ENCODE data around the gene MYD88.

Gene MYD88

DNA sequence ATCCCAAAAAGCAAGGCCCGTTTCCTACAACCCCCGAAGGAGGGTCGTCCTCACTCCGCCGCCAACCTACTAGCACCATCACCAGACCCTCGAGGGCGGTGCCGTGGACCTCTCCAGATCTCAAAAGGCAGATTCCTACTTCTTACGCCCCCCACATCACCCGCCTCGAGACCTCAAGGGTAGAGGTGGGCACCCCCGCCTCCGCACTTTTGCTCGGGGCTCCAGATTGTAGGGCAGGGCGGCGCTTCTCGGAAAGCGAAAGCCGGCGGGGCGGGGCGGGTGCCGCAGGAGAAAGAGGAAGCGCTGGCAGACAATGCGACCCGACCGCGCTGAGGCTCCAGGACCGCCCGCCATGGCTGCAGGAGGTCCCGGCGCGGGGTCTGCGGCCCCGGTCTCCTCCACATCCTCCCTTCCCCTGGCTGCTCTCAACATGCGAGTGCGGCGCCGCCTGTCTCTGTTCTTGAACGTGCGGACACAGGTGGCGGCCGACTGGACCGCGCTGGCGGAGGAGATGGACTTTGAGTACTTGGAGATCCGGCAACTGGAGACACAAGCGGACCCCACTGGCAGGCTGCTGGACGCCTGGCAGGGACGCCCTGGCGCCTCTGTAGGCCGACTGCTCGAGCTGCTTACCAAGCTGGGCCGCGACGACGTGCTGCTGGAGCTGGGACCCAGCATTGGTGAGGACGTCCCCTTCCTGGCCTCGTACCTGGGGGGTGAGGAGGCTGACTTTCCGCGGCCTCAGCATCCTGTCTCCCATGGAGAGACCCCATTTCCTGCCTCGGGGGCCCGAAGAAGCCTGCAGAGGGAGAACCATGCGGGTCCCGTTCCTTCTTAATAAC, at the start of gene MYD88:
Gene MYD88, plus strand, starts transcription at position 313 of the 842 bp plus-strand sequence. Its CDS starts 40 bp downstream, at position 353.
- DNase-seq = peak; percentile 82 to 89

GRCh38 chr3:38089163-38089562, 49.3 kb upstream of the MYD88 start:
- DNase-seq = no peak

GRCh38 chr3:38090453-38090852, 48.0 kb upstream of the MYD88 start:
- DNase-seq = no peak

DNA sequence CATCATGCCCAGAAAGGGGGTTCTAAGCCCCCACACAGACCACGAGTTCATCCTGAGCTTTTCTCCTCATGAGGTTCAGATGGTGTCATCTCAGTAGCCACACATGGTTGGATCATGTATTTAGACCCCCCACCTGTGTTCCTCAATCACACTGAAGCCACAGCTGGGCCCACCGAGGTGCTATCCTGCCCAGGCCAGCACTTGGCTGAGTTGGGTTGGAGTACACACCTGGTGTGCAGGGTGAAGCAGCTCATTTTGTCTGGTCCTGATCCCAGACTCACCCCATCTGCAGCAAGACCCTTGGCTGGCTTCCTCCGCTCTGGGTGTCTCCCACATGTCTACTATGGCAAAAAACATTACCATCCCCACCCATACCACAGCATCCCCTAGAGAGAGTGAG, 43.5 kb upstream of the MYD88 start:
- DNase-seq = no peak

DNA sequence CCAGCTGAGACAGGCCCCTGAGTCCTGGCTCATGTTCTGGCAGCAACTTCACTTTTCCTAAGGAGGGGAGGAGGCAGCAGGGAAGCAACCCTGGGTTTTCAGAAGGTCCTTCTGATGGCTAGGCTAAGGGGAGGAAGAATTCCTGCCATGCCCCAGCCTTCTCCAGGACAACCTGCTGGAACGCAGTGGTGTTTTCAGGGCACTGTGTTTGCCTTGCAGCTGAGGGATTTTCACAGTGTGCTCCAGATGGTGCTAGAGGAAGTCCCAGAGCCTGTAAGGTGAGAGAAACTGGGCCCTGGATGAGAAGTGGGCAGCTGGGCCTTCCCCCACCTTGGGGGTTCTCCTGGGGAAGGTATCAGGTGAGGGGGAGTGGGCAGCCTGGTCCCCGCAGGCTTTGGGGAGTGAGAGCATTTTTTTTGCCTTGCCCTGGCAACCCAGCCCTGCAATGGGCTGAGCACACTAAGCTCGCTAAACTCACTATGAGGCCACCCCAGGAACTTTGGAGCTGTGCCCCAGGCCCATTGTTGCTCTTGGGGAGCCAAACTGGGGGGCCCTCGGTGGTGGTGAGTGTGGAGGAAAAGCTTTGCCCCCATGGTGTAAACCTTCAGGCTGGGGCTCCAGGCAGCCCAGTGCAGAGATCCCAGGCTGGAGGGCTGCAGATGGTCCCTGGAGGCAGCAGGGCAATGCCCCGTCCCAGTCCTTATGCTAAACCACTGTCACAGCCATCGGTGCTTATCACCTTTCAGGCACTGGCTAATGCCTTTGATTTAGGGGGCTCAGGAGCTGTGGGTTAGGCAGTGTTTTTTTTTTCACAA, 42.6 kb upstream of the MYD88 start:
- no peak for DNase-seq

DNA sequence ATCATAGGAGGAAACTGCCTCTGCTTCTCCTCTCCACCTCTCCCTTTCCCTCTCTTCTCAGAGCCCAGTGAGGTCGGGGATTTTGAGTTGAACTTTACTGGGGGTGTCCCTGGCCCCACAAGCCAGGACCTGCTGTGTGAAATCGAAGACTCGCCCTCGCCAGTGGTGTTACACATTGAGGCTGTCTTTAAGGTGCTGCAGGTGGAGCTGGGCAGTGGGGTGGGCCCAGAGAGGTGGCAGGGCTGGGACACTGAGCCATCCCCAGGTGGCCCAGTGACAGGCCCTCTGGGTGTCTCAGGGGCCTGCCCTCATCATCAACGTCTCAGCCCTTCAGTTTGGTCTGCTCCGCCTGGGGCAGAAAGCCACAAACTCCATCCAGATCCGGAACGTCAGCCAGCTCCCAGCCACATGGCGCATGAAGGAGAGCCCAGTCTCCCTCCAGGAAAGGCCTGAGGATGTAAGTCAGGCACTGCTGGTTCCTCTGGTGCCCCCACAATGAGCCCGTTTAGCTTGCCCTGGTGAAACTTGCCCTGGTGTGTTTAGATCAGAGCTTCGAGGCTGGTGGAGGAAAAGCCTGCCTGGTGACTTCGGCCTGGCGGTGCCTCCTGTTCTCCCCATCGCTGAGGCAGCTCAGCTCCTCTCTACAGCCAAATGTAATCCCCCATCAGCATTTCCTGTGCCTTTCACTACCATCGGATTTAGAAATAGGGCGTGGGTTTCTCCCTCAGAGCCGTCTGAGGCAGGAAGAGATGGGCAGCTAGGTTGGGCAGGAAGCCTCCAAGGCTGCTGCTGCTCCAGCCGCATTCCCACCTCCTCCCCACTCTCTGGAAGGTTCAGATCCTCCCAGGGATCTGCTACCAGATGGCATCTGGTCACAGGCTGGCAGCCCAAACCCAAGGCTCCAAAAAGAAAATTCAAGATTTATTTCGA, 40.8 kb upstream of the MYD88 start:
- no peak for DNase-seq

DNA sequence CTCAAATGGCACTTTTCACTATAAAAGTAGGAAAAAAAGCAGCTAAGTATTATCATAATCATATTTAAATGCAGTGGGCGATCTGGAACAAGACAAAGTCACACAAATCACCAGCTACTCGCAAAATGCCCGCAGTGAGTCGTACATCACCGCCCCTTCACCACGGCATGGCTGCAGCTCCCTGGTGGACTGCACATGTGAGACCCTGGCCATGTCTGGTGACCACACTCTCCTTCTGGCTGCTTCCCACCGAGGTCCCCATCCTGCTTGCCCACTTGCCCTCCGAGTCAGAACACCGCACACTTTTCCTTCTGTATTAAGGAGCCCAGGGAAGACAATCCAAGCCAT, 40.1 kb upstream of the MYD88 start:
- no peak for DNase-seq

DNA sequence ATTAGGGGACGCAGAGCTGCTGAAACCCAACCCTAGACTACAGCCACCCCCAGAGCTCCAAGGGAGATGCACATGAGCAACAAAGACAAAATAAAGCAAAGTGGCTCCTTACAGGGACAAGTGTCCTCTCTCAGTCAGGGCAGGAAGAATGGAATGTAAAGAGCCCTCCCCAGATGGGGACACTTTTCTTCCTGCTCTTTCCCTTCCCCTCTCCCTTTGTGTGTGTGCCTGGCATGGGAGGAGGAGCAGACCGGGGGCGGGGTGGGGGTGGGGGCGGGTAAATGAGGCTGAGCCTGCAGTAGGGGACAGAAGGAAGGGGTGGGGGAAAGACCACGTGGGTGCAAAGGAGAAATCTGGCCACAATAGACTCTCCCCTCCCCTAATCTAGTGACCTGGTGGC, 38.9 kb upstream of the MYD88 start:
- no peak for DNase-seq

DNA sequence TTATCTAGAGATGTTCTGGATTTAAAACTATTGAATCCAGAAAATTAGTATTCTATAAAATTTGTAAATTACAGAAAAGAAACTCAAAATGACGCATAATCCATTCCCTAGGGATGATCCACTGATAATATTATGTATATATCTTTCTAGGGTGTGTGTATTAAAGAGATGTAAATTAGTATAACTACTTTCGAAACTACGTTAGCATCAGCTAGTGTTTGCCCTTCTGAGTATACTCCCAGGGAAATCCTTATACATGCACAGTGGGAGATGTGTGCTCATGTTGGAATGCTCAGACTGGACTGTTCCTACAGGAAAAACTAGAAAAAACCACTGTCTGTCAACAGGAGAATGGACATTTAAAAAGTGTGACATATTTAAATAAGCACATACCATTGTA, 38.0 kb upstream of the MYD88 start:
- DNase-seq = no peak

DNA sequence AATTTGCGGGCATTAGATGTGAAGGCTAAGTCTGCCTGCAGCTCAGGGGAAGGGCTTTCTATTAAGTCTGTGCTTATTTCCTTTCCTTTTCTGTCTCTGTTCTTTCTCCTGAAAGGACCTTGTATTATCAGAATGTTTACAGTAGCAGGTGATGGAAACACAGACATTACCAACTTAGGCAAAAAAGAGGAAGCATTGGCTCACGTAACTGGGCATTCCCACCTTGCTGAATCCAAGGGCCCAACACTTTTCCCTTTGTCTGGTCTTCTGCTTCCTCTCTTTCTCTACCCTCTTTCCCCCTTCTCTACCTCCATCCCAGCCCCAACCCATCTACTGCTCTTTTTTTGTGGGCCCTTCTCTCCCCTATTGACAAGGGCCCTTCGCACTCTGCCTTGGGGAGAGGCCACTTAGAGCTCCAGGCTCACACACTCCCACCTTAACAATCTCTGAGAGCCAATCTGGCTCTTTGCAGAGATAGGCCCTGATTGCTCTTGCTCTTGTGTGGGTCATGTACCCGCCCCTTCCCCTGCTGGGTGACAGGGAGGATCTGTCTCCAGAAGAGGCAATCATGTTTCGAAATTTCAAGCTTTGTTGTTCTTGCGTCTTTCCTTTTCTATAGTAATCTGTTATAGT, 36.5 kb upstream of the MYD88 start:
- peak; percentile 73 to 85 for DNase-seq

- DNase-seq = peak; percentile 79 to 85
These were observed 36.0 kb upstream of the MYD88 start for GRCh38 chr3:38102444-38102814.

- DNase-seq = no peak
These were observed 32.9 kb upstream of the MYD88 start for GRCh38 chr3:38105525-38105924.

GRCh38 chr3:38107911-38108648, 30.4 kb upstream of the MYD88 start:
- DNase-seq = no peak

GRCh38 chr3:38108649-38109579, 29.5 kb upstream of the MYD88 start:
- peak; percentile 94 to 97 for DNase-seq

DNA sequence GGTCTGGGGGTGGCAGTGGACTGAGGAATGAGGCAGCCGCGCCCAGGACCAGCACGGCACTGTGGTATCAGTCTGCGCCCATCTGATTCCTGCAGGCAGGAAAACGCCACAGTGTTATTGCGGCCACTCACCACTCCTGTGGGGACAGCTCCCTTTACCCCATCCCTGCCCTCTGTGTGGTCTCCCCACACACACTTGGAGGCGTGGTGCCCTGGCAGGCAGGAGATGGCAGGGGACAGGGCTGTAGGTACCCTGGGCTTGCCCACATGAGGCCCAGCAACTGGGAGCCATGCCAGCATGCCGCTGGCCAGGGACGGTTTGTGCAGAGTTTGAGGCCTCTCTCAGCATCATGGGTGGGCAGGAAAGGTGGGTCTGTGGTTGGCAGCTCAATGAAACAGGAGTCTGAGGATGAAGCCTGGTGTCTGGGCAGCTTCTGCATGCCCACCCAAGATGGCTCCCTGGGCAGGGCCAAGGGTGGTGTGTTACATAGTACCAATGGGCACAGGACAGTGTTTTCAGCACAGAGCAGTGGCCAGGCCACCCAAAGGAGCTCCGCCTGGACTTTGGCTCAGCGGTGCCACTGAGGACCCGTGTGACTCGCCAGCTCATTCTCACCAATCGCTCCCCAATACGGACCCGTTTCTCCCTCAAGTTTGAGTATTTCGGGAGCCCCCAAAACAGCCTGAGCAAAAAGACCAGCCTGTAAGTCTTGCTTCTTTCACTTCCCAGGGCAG, 28.7 kb upstream of the MYD88 start:
- DNase-seq = no peak

DNA sequence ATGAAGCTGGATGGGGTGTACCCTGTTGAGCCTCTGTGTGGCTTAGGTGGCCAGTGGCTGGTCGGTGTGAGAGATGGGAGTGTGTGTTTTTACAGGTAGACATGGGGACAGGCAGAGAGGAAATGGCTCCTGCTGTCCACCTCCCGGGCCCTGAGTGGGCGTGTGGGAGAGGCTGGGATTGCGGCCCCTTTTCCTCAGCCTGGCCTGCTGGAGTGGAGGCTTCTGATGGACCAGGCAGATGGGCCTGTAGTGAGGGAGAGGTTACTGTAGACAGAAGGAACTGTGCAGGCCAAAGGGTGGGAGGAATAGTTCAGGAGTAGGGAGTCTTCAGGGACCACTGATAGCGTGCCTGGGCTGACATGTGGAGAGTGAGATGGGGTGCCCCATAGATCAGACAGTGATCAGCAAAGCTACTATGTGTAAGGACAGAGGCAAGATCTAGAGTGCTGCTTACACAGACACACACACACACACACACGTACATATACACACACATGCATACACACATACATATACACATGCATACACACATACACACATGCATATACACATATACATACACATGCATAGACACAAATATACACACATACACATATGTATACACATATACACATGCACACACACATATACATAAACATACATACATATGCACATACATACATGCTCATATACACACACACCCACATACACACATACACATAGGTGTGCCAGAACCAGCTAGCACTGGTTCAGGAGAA, 28.0 kb upstream of the MYD88 start:
- DNase-seq = no peak

DNA sequence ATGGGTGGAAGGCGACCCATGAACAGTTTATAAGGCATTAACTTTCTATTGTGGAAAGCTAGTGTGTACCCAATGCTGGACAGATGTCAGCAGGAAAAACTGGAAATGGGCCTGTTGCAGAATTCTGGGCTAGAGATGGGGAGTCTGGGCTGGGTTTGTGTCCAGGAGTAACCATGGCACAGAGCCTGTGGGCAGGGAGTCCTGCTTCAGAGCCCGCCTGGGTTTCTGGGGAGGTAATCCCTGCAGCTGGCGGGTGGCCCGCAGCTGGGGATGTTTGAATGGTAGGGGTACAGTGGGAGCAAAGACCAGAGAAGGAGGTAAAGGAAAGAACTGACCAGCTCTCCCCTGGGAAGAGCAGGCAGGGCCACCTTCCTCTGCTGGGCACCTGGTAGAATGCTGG, 27.3 kb upstream of the MYD88 start:
- DNase-seq = no peak

DNA sequence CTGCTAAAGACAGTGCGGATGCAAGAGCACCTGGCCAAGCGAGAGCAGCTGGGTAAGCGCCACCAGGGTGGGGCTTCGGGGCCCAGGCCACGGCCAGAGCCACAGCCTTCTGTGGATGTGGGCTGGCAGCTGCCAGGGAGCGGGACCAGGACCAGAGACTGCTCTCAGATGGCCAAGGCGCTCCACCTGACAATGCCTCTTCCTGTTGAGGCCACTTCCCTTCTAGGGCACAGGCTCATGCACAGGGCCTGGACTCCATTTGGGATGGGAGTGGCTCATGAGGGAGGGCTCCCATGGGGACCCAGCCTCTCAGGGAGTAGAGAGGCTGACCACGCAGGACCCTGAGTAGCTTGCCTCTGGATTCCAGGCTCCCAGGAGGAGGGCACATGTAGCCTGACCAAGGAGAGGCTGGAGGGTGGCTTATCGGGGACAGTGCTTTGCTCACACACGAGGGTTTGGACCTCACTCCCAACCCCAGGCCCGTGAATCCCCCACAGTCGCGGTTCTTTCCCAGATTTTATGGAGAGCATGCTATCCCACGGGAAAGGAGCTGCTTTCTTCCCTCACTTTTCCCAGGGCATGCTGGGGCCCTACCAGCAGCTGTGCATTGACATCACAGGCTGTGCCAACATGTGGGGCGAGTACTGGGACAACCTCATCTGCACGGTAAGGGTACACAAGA, 26.6 kb upstream of the MYD88 start:
- peak in 1 of 2 experiments; percentile 10 for DNase-seq

- DNase-seq = no peak
These were observed 26.1 kb upstream of the MYD88 start for GRCh38 chr3:38112378-38112761.
